H1 (cell line): Measurements from ENCODE around the gene BACE2. TPM values are rescaled to one million over a fixed set of nuclear protein-coding genes. Genes with fewer than 3 reads are reported as not detected.

Source experiments
- CTCF ChIA-PET: fragments of 300-600 bp; sonication (Branson Sonifier 250); formaldehyde crosslinking; loops from one replicate; lab custom pipeline; 2021; ENCODE audit not compliant: partially characterized antibody; lab: Charles Lee
- POLR2A ChIA-PET: fragments of 300-600 bp; sonication (Branson Sonifier 250); formaldehyde crosslinking; loops from one replicate; lab custom pipeline; 2021; ENCODE audit warnings: inconsistent platforms; ENCODE audit not compliant: partially characterized antibody; lab: Charles Lee
- DNase-seq, 2 experiments: peaks; one replicate each; pipeline versions ENCODE4 v3.0.0 to v3.0.0-alpha.2; 2010 to 2022; ENCODE audit warnings: low spot score in 2 of 2, low read depth in 1 of 2, mixed read lengths in 1 of 2
- FAIRE-seq: peaks from 2 replicates; lab custom pipeline; 2011; peaks lifted over from hg19 to GRCh38; lab: Jason Lieb, UNC
- H2AFZ ChIP-seq: 2 replicates; pipeline ENCODE4 v1.8.1; 2012; ENCODE audit warnings: low read length, inconsistent platforms
- H2AK5ac ChIP-seq: 2 replicates; pipeline ENCODE4 v1.6.1; 2013; ENCODE audit warnings: low read depth, low read length
- H2BK120ac ChIP-seq: replicated peaks from 2 replicates; pipeline ENCODE3; 2013; ENCODE audit warnings: low read depth, low read length, inconsistent platforms
- H2BK12ac ChIP-seq: 2 replicates; pipeline ENCODE4 v1.6.1; 2013; ENCODE audit warnings: low read depth, low read length
- H2BK15ac ChIP-seq: 2 replicates; pipeline ENCODE4 v1.6.1; 2013; ENCODE audit warnings: low read length
- H2BK20ac ChIP-seq: 2 replicates; pipeline ENCODE4 v1.6.1; 2013; ENCODE audit warnings: low read length
- H2BK5ac ChIP-seq: 2 replicates; pipeline ENCODE4 v1.6.1; 2013; ENCODE audit warnings: low read depth, low read length
- H3K14ac ChIP-seq: 2 replicates; pipeline ENCODE4 v1.6.1; 2013; ENCODE audit warnings: inconsistent platforms; ENCODE audit not compliant: insufficient read length
- H3K18ac ChIP-seq: 2 replicates; pipeline ENCODE4 v1.6.1; 2013; ENCODE audit warnings: low read length; ENCODE audit errors: extremely low read depth
- H3K23ac ChIP-seq: 2 replicates; pipeline ENCODE4 v1.6.1; 2013; ENCODE audit warnings: inconsistent platforms; ENCODE audit not compliant: insufficient read length
- H3K23me2 ChIP-seq: 2 replicates; pipeline ENCODE4 v1.6.1; 2013; ENCODE audit warnings: low read depth, low read length
- H3K27ac ChIP-seq: 2 replicates; pipeline ENCODE4 v1.6.1; 2011; ENCODE audit warnings: low read depth, low read length, inconsistent platforms
- H3K27me3 ChIP-seq, 4 experiments: replicated peaks in 1 of 4; 1 replicate in 1 of 4; 2 replicates in 3 of 4; pipeline versions ENCODE4 v1.6.1 to v1.8.1; 2011 to 2013; ENCODE audit warnings: low read length in 3 of 4, mild to moderate bottlenecking in 3 of 4, inconsistent platforms in 2 of 4, mixed read lengths in 2 of 4, moderate library complexity in 1 of 4; ENCODE audit not compliant: control insufficient read depth in 3 of 4, insufficient read depth in 3 of 4; ENCODE audit errors: extremely low read depth in 1 of 4
- H3K36me3 ChIP-seq, 4 experiments: 2 replicates each; pipeline versions ENCODE4 v1.6.1 to v1.8.1; 2011 to 2013; ENCODE audit warnings: mild to moderate bottlenecking in 4 of 4, low read length in 3 of 4, moderate library complexity in 2 of 4, control low read depth in 1 of 4, inconsistent platforms in 1 of 4; ENCODE audit not compliant: insufficient read depth in 4 of 4, control insufficient read depth in 2 of 4
- H3K4ac ChIP-seq: replicated peaks from 2 replicates; pipeline ENCODE3; 2013; ENCODE audit warnings: low read length, low read depth, mixed read lengths, inconsistent platforms; ENCODE audit not compliant: insufficient read length
- H3K4me1 ChIP-seq, 4 experiments: replicated peaks in 1 of 4; 1 replicate in 1 of 4; 2 replicates in 3 of 4; pipeline versions ENCODE4 v1.6.1 to v1.8.1; 2011 to 2013; ENCODE audit warnings: low read length in 3 of 4, inconsistent platforms in 2 of 4, mixed read lengths in 1 of 4; ENCODE audit not compliant: insufficient read depth in 4 of 4, control insufficient read depth in 3 of 4
- H3K4me2 ChIP-seq, 2 experiments: 2 replicates each; pipeline versions ENCODE4 v1.6.1 to v1.8.1; 2011 to 2013; ENCODE audit warnings: low read depth in 2 of 2, low read length in 2 of 2, control low read depth in 1 of 2, inconsistent platforms in 1 of 2, mild to moderate bottlenecking in 1 of 2; ENCODE audit not compliant: insufficient read depth in 1 of 2
- H3K4me3 ChIP-seq, 4 experiments: fragments of 200-600, 300-600 bp in 1 of 4; sonication (generic), shearing (Covaris generic), sonication (Bioruptor Twin) in 1 of 4; 2 replicates each; pipeline versions ENCODE4 v1.5.1 to v1.8.1; 2011 to 2016; ENCODE audit warnings: low read length in 4 of 4, low read depth in 3 of 4, control low read depth in 2 of 4, inconsistent platforms in 2 of 4, mild to moderate bottlenecking in 2 of 4, mixed read lengths in 1 of 4, moderate library complexity in 1 of 4; ENCODE audit not compliant: insufficient read depth in 2 of 4; ENCODE audit errors: extremely low read depth in 1 of 4
- H3K56ac ChIP-seq: replicated peaks from 2 replicates; pipeline ENCODE3; 2013; ENCODE audit warnings: low read depth, mild to moderate bottlenecking, mixed read lengths, low read length, inconsistent platforms; ENCODE audit not compliant: insufficient read length
- H3K79me1 ChIP-seq: 2 replicates; pipeline ENCODE4 v1.6.1; 2013; ENCODE audit warnings: low read depth, low read length, control low read depth
- H3K79me2 ChIP-seq, 2 experiments: 2 replicates each; pipeline versions ENCODE4 v1.6.1 to v1.8.1; 2012 to 2013; ENCODE audit warnings: low read length in 2 of 2, mild to moderate bottlenecking in 2 of 2, inconsistent platforms in 1 of 2; ENCODE audit not compliant: insufficient read depth in 2 of 2, control insufficient read depth in 1 of 2
- H3K9ac ChIP-seq, 4 experiments: replicated peaks in 1 of 4; 1 replicate in 1 of 4; 2 replicates in 3 of 4; pipeline versions ENCODE4 v1.6.1 to v1.8.1; 2011 to 2013; ENCODE audit warnings: low read depth in 3 of 4, low read length in 3 of 4, control low read depth in 2 of 4, mild to moderate bottlenecking in 2 of 4, moderate library complexity in 2 of 4, inconsistent platforms in 1 of 4; ENCODE audit errors: extremely low read depth in 1 of 4
- H3K9me3 ChIP-seq, 2 experiments: 2 replicates each; pipeline versions ENCODE4 v1.6.1 to v1.8.1; 2012 to 2013; ENCODE audit warnings: mild to moderate bottlenecking in 2 of 2, moderate library complexity in 2 of 2, control low read depth in 1 of 2, inconsistent platforms in 1 of 2, low read depth in 1 of 2, low read length in 1 of 2, mixed read lengths in 1 of 2; ENCODE audit not compliant: insufficient read depth in 2 of 2
- H4K20me1 ChIP-seq, 2 experiments: replicated peaks in 1 of 2; 2 replicates each; pipeline versions ENCODE3 to v1.8.1; 2011 to 2013; ENCODE audit warnings: inconsistent platforms in 2 of 2, low read length in 2 of 2, mild to moderate bottlenecking in 1 of 2; ENCODE audit not compliant: insufficient read depth in 2 of 2, control insufficient read depth in 1 of 2
- H4K5ac ChIP-seq: 2 replicates; pipeline ENCODE4 v1.6.1; 2013; ENCODE audit warnings: low read length, low read depth, mixed read lengths, inconsistent platforms; ENCODE audit not compliant: insufficient read length
- H4K8ac ChIP-seq: 2 replicates; pipeline ENCODE4 v1.8.0; 2013; ENCODE audit warnings: mild to moderate bottlenecking, moderate library complexity, low read length, inconsistent platforms; ENCODE audit not compliant: insufficient read depth; ENCODE audit errors: extremely low read depth
- H4K91ac ChIP-seq: replicated peaks from 2 replicates; pipeline ENCODE3; 2013; ENCODE audit warnings: low read length, mixed read lengths, inconsistent platforms; ENCODE audit not compliant: insufficient read length
- ASH2L ChIP-seq: fragments of 200-600, 300-600 bp; sonication (generic); IDR thresholded peaks from one replicate; pipeline ENCODE4 v1.7.1; 2017; ENCODE audit warnings: low read length
- BACH1 ChIP-seq: IDR thresholded peaks from 2 replicates; pipeline ENCODE4 v1.6.1; 2012; ENCODE audit warnings: low read length, improper control_type of control experiment
- CHD1 ChIP-seq: IDR thresholded peaks from 2 replicates; pipeline ENCODE4 v1.6.1; 2012; ENCODE audit warnings: low read depth, low read length, improper control_type of control experiment
- E2F6 ChIP-seq: IDR thresholded peaks from 2 replicates; pipeline ENCODE4 v1.6.1; 2012; ENCODE audit warnings: inconsistent platforms
- GABPA ChIP-seq: IDR thresholded peaks from 2 replicates; pipeline ENCODE4 v1.6.1; 2011; ENCODE audit warnings: mild to moderate bottlenecking, low read length, moderate library complexity, borderline replicate concordance; ENCODE audit not compliant: insufficient read depth
- HDAC2 ChIP-seq, 2 experiments: fragments of 300-600 bp in 1 of 2; sonication (generic) in 1 of 2; IDR thresholded peaks; 2 replicates each; pipeline ENCODE4 v1.6.1; 2011 to 2012; ENCODE audit warnings: low read depth in 2 of 2, low read length in 2 of 2, mild to moderate bottlenecking in 2 of 2, moderate library complexity in 2 of 2, borderline replicate concordance in 1 of 2, inconsistent platforms in 1 of 2
- KDM1A ChIP-seq: fragments of 200-600, 300-600 bp; sonication (generic); IDR thresholded peaks from 2 replicates; pipeline ENCODE4 v1.7.1; 2016; ENCODE audit warnings: mild to moderate bottlenecking, low read length, borderline replicate concordance
- NANOG ChIP-seq: IDR thresholded peaks from 2 replicates; pipeline ENCODE4 v1.6.1; 2011; ENCODE audit warnings: low read length, low read depth, mild to moderate bottlenecking, inconsistent platforms; ENCODE audit not compliant: insufficient read depth, poor library complexity, severe bottlenecking
- PHF8 ChIP-seq: fragments of 200-600 bp; sonication (generic); conservative IDR thresholded peaks from 2 replicates; pipeline ENCODE4 v1.7.1; 2012; ENCODE audit warnings: low read depth, mild to moderate bottlenecking, inconsistent platforms, low read length, moderate library complexity
- RAD21 ChIP-seq, 2 experiments: IDR thresholded peaks in 1 of 2; conservative IDR thresholded peaks in 1 of 2; 2 replicates each; pipeline ENCODE4 v1.6.1; 2011; ENCODE audit warnings: low read depth in 2 of 2, low read length in 2 of 2, improper control_type of control experiment in 1 of 2, inconsistent platforms in 1 of 2, mild to moderate bottlenecking in 1 of 2, moderate library complexity in 1 of 2
- SP4 ChIP-seq: IDR thresholded peaks from 2 replicates; pipeline ENCODE4 v1.6.1; 2012; ENCODE audit warnings: low read length, inconsistent platforms
- TAF1 ChIP-seq: IDR thresholded peaks from 2 replicates; pipeline ENCODE4 v1.6.1; 2011; ENCODE audit warnings: mild to moderate bottlenecking, low read depth, low read length
- WGBS, 2 experiments: shearing (Covaris generic) in 1 of 2; methylation state at CpG; one replicate each; pipeline versions ENCODE4 v1.1.6 to v1.1.7; 2013 to 2015; ENCODE audit warnings: low lambda C conversion rate in 2 of 2, mixed read lengths in 2 of 2, inconsistent platforms in 1 of 2, low coverage in 1 of 2, missing lambda C conversion rate in 1 of 2; ENCODE audit not compliant: insufficient replicate concordance in 2 of 2, insufficient coverage in 1 of 2, insufficient read length in 1 of 2; ENCODE audit errors: extremely low coverage in 1 of 2, missing lambda C conversion rate in 1 of 2; 5-methylcytosine and 5-hydroxymethylcytosine counted together
- polyA plus RNA-seq, 7 experiments: library from polyadenylated mRNA; depleted of rRNA in 3 of 7; stranded (reverse) in 5 of 7; unstranded in 2 of 7; fragments of >200 nt in 5 of 7; fragments of 200-250 nt in 2 of 7; gene quantifications; 1 replicate in 5 of 7; 2 replicates in 1 of 7; 4 replicates in 1 of 7; pipeline versions ENCODE4 v1.2.1 to v1.2.3, GENCODE V29; 2011 to 2013; ENCODE audit warnings: missing spikeins in 2 of 7, mixed read lengths in 2 of 7
- total RNA-seq: library from RNA; stranded (reverse); fragmentation: NEBNext Ultra II Directional; extraction: Animal tissue kit (Norgen Biotek cat#: 25700); gene quantifications from 2 replicates; pipeline ENCODE4 v1.2.1, GENCODE V29; 2021

BACE2 gene
- total and polyA plus RNA-seq, 2 of the 8 experiments (the other 6 are each of a cell fraction or from before 2014, with no cell fraction given) = 8.1 to 10.9 TPM

- H3K9ac ChIP-seq = no peak overlapping the region
- no peak overlapping the region for H3K56ac ChIP-seq
- H3K27me3 ChIP-seq = peaks cover 0 to 1% (median 0%) of the 10 kb centered on the region in 4 experiments; a peak in 2 of 7 replicates
- H4K5ac ChIP-seq = no peak overlapping the region
- peaks cover 2% of the 10 kb centered on the region; the same call in 1 of the 2 replicates for H3K23me2 ChIP-seq
- no peak overlapping the region for H2AK5ac ChIP-seq
- H3K14ac ChIP-seq = no peak overlapping the region
- no peaks in the 10 kb centered on the region for H3K79me2 ChIP-seq
- no peak for FAIRE-seq
- H3K36me3 ChIP-seq = no peaks in the 10 kb centered on the region; a peak in 1 of 8 replicates
- H3K79me1 ChIP-seq = no peaks in the 10 kb centered on the region
- no peak overlapping the region for H3K4ac ChIP-seq
- no peak overlapping the region for H3K23ac ChIP-seq
- no peak overlapping the region for H2BK15ac ChIP-seq
- H2BK12ac ChIP-seq = no peak overlapping the region
- no peak overlapping the region for H4K8ac ChIP-seq
- H2BK120ac ChIP-seq = no peak overlapping the region
- CTCF ChIA-PET = interaction anchor here (1.2 to 1.9 kb wide), 2 partner anchors 8 to 18 kb away, joined by 4 read pairs; no protein-coding TSS in a partner anchor
- peaks cover 0 to 2% of the 10 kb centered on the region in 2 experiments for H4K20me1 ChIP-seq
- no peak for DNase-seq
- no peak overlapping the region for H2AFZ ChIP-seq
- no peak overlapping the region for H3K27ac ChIP-seq
- no peak overlapping the region for H3K4me3 ChIP-seq
- no peak overlapping the region for H4K91ac ChIP-seq
- POLR2A ChIA-PET = no interaction called here
- no peak overlapping the region for H3K4me2 ChIP-seq
- peaks cover 0 to 6% of the 10 kb centered on the region in 2 experiments; a peak in 1 of 4 replicates for H3K9me3 ChIP-seq
- H3K4me1 ChIP-seq = peaks cover 0 to 2% (median 0%) of the 10 kb centered on the region in 4 experiments; a peak in 1 of 7 replicates
- no peak overlapping the region for H3K18ac ChIP-seq
- no peak overlapping the region for H2BK20ac ChIP-seq
- H2BK5ac ChIP-seq = no peak overlapping the region
- 97% methylated on average over 2 of the region's 2 CpGs; no CpG with 5 or more reads in 1 of the 2 experiments for WGBS, 2 experiments
- TF ChIP-seq SP4 (no peak), NANOG (no peak), ASH2L (no peak), E2F6 (no peak), RAD21 (IDR thresholded peaks at IDR 0.05 in 1 of 2, conservative IDR thresholded peaks at IDR 0.05 in 1 of 2; ENCODE audit: low read depth in 2 of 2, low read length in 2 of 2) (no peak), GABPA (no peak), TAF1 (no peak), HDAC2 (IDR thresholded peaks at IDR 0.05; ENCODE audit: borderline replicate concordance in 1 of 2, low read depth in 2 of 2, low read length in 2 of 2) (no peak), KDM1A (no peak), BACH1 (no peak), CHD1 (no peak), PHF8 (no peak)
These were observed 26.9 kb upstream of the BACE2 start for GRCh38 chr21:41141031-41141457.
